Skeletal muscle cell (primary cell): Measurements from ENCODE around the gene ZSWIM4.
"Not testable (repeated sequence)": the region's sequence is repeated elsewhere in the genome, so short reads cannot be mapped to it uniquely, and the experiment has no call there.

Source experiments
- DNase-seq: peaks from one replicate; pipeline ENCODE4 v3.0.0-alpha.2; 2010; ENCODE audit warnings: low read depth
- H3K4me3 ChIP-seq: 2 replicates; pipeline ENCODE4 v1.5.1; 2011; ENCODE audit warnings: low read depth, mild to moderate bottlenecking, control low read depth, low read length, moderate library complexity

ZSWIM4 gene

GRCh38 chr19:13774217-13775191 lies 20.7 kb upstream of the ZSWIM4 start, which contains the start of gene C19orf53:
C19orf53 (plus strand) TSS chr19:13774456; CDS start chr19:13774478, 22 bp downstream.
- peak; percentile 76 for DNase-seq
- peak within 1 kb of the TSS; percentile 93 for H3K4me3 ChIP-seq

DNA sequence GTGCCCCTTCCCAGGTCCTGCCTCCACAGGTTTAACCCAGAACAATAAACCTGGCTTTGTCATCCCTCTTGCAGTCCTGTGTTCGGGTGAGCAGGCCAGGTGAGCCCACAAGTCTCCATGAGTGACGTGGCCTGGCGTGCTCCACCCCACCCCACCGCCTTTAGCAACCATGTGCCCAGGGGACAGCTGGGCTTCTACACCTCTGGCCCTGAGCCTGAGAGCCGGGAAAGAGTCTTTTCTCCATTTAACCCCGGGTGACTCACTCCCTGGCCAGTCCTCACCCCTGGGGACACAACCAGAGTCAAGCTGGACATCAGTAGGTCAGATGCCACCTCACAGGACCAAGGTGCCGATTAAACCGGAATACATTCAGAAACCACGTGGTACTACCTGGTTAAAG lies 16.8 kb upstream of the ZSWIM4 start:
- no peak for DNase-seq
- no peak overlapping the region for H3K4me3 ChIP-seq

DNA sequence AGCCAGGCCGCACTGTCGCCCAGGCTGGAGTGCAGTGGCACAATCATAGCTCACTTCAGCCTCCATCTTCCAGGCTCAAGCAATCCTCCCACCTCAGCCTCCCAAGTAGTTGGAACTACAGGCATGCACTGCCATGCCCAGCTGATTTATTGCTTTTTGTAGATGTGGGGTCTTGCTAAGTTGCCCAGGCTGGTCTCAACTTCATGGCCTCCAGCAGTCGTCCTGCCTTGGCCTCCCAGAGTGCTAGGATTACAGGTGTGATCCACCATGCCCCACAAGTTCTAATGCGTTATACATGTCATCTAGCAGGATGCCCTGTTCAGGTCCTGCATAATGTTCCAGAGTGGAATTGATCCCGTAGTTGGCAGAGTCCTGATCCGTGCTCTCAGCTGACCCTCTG lies 16.4 kb upstream of the ZSWIM4 start:
- no peak for DNase-seq
- no peak overlapping the region for H3K4me3 ChIP-seq

GRCh38 chr19:13779794-13780193 lies 15.4 kb upstream of the ZSWIM4 start:
- H3K4me3 ChIP-seq, DNase-seq: not testable (repeated sequence)

DNA sequence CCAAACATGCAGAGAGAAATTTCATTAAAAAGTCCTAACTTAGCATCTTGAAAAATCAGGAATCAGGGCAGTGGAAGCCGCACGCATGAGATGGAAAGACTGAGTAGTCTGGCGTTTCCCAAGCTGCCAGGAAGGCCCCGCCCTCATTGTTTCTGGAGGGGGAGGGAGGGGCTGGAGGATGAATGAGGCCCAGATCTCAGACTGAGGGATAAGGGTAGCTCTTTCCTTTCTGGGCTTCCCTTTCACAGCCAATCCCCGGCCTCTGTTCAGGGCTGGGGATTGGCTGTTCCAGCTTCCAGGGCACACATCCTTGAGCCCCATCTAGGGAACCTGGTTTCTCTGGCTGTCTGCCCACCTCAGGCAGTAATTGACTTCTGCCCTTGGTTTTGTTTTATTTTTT lies 13.7 kb upstream of the ZSWIM4 start:
- DNase-seq: peak; percentile 57
- no peak overlapping the region for H3K4me3 ChIP-seq

DNA sequence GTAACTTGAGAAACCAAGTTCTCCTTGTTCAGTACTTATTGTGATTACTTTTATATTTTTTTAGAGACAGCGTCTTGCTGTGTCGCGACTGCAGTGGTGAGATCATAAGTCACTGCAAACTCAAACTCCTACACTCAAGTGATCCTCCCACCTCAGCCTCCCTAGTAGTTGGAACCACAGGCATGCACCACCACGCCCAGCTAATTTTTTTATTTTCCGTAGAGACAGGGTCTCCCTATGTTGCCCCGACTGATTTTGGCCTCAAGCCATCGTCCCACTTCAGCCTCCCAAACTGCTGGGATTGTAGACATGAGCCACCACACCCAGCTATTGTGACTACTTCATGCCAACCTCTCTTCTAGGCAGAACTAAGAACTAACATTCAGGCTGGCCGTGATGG lies 12.7 kb upstream of the ZSWIM4 start:
- DNase-seq: no peak
- no peak overlapping the region for H3K4me3 ChIP-seq

GRCh38 chr19:13783565-13784500 lies 11.4 kb upstream of the ZSWIM4 start:
- no peak overlapping the region for H3K4me3 ChIP-seq
- DNase-seq: no peak

DNA sequence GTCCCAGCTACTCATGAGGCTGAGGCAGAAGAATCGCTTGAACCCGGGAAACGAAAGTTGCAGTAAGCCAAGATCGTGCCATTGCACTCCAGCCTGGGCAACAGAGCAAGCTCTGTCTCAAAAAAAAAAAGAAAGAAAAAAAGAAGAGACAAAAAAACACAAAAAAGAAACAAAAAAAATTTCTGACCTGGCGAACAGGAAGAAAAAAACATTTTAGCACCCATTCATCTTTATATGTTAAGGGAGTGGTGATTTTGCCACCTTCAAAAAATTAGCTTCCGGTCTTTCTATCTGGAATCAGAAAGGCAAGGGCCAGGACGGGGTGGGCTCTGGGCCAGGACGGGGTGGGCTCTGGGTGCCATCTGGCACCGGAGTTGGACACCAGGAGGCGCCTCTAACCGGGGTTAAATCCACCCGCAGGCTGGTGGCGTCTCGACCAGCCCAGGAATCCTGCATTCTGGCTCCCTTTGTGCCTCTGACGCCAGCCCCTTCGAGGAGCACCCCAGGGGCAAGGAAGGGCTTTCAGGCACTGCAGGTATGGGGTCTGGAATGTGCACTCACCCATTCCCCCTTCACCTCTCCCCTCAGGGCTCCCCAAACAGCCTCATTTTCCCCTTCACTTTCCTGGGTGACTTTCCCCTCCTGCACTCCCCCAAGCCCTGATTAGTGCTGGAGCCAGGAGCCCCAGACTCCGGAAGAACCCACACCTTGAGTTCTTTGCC lies 10.4 kb upstream of the ZSWIM4 start:
- no peak overlapping the region for H3K4me3 ChIP-seq
- peak; percentile 23 for DNase-seq

DNA sequence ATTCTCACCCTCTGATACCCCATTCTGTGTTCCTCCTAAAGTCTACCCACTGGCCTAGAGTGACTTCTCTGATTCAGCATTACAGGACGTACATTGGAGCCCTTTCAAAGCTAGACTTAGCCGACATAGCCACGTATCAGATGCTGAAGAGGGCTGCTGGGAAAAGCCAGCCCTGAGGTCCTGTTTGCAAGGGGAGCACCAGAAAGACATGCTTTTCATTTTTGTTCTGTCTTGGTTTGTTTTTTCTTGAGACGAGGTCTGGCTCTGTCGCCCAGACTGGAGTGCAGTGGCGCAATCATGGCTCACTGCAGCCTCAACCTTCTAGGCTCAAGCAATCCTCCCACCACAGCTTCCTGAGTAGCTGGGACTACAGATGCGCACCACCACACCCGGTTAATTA lies 6.3 kb upstream of the ZSWIM4 start:
- no peak overlapping the region for H3K4me3 ChIP-seq
- peak; percentile 60 for DNase-seq

GRCh38 chr19:13790354-13790753 lies 4.9 kb upstream of the ZSWIM4 start:
- DNase-seq: no peak
- H3K4me3 ChIP-seq: no peak overlapping the region

DNA sequence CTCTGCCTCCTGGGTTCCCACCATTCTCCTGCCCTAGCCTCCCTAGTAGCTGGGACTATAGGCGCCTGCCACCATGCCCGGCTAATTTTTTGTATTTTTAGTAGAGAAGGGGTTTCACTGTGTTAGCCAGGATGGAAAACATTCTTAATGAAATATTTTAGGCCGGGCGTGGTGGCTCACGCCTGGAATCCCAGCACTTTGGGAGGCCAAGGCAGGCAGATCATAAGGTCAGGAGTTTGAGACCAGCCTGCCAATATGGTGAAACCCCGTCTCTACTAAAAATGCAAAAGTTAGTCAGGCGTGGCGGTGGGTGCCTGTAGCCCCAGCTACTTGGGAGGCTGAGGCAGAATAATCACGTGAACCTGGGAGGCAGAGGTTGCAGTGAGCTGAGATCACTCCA lies 1.9 kb upstream of the ZSWIM4 start:
- DNase-seq, H3K4me3 ChIP-seq: not testable (repeated sequence)

DNA sequence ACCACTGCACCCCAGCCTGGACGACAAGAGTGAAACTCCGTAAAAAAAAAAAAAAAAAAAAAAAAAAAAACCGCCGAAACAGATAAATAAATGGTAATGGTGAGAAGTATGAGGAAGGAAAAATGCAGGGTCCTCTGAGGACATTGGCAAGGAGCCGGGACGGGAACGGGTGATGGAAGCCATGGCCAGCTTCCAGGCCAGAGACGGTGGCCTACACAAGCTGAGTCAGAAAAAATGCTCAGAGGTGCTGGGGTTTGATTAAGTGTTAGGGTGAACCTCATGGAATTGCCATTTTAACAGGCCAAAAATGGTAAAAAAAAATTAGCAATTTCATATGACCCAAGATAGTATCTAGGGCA lies 866 bp upstream of the ZSWIM4 start:
- peak overlapping the region; percentile 77 for H3K4me3 ChIP-seq
- peak; percentile 81 for DNase-seq

GRCh38 chr19:13795595-13796300 lies 505 bp downstream of the ZSWIM4 start:
- DNase-seq: no peak
- H3K4me3 ChIP-seq: peak overlapping the region; percentile 70

- peak; percentile 73 for DNase-seq
- peak overlapping the region; percentile 70 for H3K4me3 ChIP-seq
Observed at GRCh38 chr19:13796301-13797057, 1.2 kb downstream of the ZSWIM4 start.

DNA sequence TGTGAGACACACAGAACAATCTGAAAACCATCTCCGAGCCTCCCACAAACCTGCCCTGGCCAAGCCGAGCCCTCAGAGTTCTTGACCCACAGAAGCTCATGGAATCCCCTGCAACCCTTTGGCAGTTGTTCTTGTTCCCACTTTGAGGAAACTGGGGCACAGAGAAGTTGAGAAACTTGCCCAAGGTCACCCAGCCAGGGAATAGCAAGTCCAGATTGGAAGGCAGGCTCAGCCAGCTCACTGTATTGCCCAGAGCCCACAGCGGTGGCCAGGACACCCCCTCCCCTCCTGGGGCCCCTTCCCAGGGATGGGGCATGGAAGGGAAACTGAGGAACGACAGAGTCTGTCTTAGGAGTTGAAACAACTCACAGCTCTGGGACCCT lies 1.8 kb downstream of the ZSWIM4 start:
- H3K4me3 ChIP-seq: peak overlapping the region; percentile 70
- no peak for DNase-seq

GRCh38 chr19:13797870-13798269 lies 2.6 kb downstream of the ZSWIM4 start:
- H3K4me3 ChIP-seq: no peak overlapping the region
- DNase-seq: peak; percentile 18

GRCh38 chr19:13799669-13800068 lies 4.4 kb downstream of the ZSWIM4 start:
- DNase-seq: no peak

GRCh38 chr19:13803038-13803437 lies 7.8 kb downstream of the ZSWIM4 start:
- H3K4me3 ChIP-seq: no peak overlapping the region
- no peak for DNase-seq

More at GRCh38 chr19:13799669-13800068, 4.4 kb downstream of the ZSWIM4 start:
- no peak overlapping the region for H3K4me3 ChIP-seq
